Natural killer cell (primary cell): ENCODE data around the gene PIK3CA. TPM values are rescaled to one million over a fixed set of nuclear protein-coding genes. Genes with fewer than 3 reads are reported as not detected.
A peak's percentile ranks its signal among the peaks of the same experiment; 100 is the strongest.

Experiments used
- ATAC-seq, 3 donors: fragments of 150-1000 bp in 2 of 3; fragments of 200-7000 bp in 1 of 3; cut with Tn5 transposase; 1 replicate in 1 of 3; 2 replicates in 2 of 3; pipeline ENCODE4 v1.10.0; 2021; ENCODE audit warnings: mild to moderate bottlenecking in 2 of 3, moderate library complexity in 2 of 3
- DNase-seq, 2 donors: peaks; one replicate each; pipeline versions ENCODE4 v3.0.0 to v3.0.0-alpha.2; 2013 to 2021; ENCODE audit warnings: mixed read lengths in 1 of 2
- H3K27ac ChIP-seq: one replicate; pipeline ENCODE4 v1.5.1; 2013; ENCODE audit warnings: mild to moderate bottlenecking, low read length
- H3K27me3 ChIP-seq: one replicate; pipeline ENCODE4 v1.6.1; 2013; ENCODE audit warnings: low read length; ENCODE audit not compliant: control insufficient read depth, insufficient read depth
- H3K36me3 ChIP-seq: one replicate; pipeline ENCODE4 v1.6.1; 2013; ENCODE audit warnings: low read length; ENCODE audit not compliant: control insufficient read depth, insufficient read depth
- H3K4me1 ChIP-seq: one replicate; pipeline ENCODE4 v1.6.1; 2013; ENCODE audit warnings: low read length; ENCODE audit not compliant: control insufficient read depth, insufficient read depth
- H3K4me3 ChIP-seq: one replicate; pipeline ENCODE4 v1.5.1; 2013; ENCODE audit warnings: low read length
- H3K9me3 ChIP-seq: one replicate; pipeline ENCODE4 v1.6.1; 2013; ENCODE audit warnings: low read length; ENCODE audit not compliant: control insufficient read depth, insufficient read depth
- H3K27ac Mint-ChIP-seq, 2 donors: one replicate each; pipeline ENCODE4 v1.8.0; 2022; ENCODE audit warnings: mild to moderate bottlenecking in 2 of 2, mixed read lengths in 2 of 2, moderate library complexity in 1 of 2
- H3K27me3 Mint-ChIP-seq, 2 donors: one replicate each; pipeline ENCODE4 v1.8.0; 2022; ENCODE audit warnings: low read depth in 2 of 2, mixed read lengths in 2 of 2
- H3K36me3 Mint-ChIP-seq: one replicate; pipeline ENCODE4 v1.8.0; 2022; ENCODE audit warnings: mixed read lengths
- H3K4me1 Mint-ChIP-seq, 2 donors: one replicate each; pipeline ENCODE4 v1.8.0; 2022; ENCODE audit warnings: mixed read lengths in 2 of 2
- H3K4me3 Mint-ChIP-seq: one replicate; pipeline ENCODE4 v1.8.0; 2022; ENCODE audit warnings: mild to moderate bottlenecking, moderate library complexity, mixed read lengths
- H3K9me3 Mint-ChIP-seq, 2 donors: one replicate each; pipeline ENCODE4 v1.8.0; 2022; ENCODE audit warnings: mixed read lengths in 2 of 2
- WGBS: methylation state at CpG from one replicate; pipeline ENCODE4 v1.1.7; 2013; ENCODE audit warnings: missing lambda C conversion rate; ENCODE audit not compliant: insufficient coverage; 5-methylcytosine and 5-hydroxymethylcytosine counted together
- intact Hi-C: fragments of 100-400 bp; cut with micrococcal nuclease; formaldehyde crosslinking; loops from one replicate; pipeline ENCODE4 v1.14.2; 2022
- total RNA-seq, 4 donors: library from RNA; stranded (reverse); fragments of 120-200 nt in 1 of 4; gene quantifications; one replicate each; pipeline versions ENCODE4 v1.2.3 to v1.2.4, GENCODE V29; 2013 to 2022
- TF ChIP-seq, protein P1 (sequence below): fragments of 200-600 bp; IDR thresholded peaks from one replicate; pipeline ENCODE4 v1.8.0; 2022; ENCODE audit warnings: antibody characterized with exemption

Gene PIK3CA
- 10 to 100 TPM; 37.1 to 40.9 (median 40.2) TPM for total RNA-seq
- total RNA-seq (2013), result 62.6 TPM

GRCh38 chr3:179147873-179148615, at the start of gene PIK3CA:
Gene PIK3CA (plus strand): TSS chr3:179148357. CDS start chr3:179198826, 50,469 bp downstream.
- Mint-ChIP-seq H3K27me3 (peaks cover 4 to 8% of the 10 kb centered on the region in 2 donors), H3K9me3 (no peaks in the 10 kb centered on the region), H3K4me3 (peak within 1 kb of the TSS; percentile 98), H3K4me1 (peaks cover 30 to 34% of the 10 kb centered on the region in 2 donors), H3K27ac (no peak within 1 kb of the TSS), H3K36me3 (no peaks in the 10 kb centered on the region)
- no peaks in the 10 kb centered on the region for H3K4me1 ChIP-seq
- TF ChIP-seq, protein P1, sequence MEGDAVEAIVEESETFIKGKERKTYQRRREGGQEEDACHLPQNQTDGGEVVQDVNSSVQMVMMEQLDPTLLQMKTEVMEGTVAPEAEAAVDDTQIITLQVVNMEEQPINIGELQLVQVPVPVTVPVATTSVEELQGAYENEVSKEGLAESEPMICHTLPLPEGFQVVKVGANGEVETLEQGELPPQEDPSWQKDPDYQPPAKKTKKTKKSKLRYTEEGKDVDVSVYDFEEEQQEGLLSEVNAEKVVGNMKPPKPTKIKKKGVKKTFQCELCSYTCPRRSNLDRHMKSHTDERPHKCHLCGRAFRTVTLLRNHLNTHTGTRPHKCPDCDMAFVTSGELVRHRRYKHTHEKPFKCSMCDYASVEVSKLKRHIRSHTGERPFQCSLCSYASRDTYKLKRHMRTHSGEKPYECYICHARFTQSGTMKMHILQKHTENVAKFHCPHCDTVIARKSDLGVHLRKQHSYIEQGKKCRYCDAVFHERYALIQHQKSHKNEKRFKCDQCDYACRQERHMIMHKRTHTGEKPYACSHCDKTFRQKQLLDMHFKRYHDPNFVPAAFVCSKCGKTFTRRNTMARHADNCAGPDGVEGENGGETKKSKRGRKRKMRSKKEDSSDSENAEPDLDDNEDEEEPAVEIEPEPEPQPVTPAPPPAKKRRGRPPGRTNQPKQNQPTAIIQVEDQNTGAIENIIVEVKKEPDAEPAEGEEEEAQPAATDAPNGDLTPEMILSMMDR, result no peak
- H3K27me3 ChIP-seq, result peaks cover 2% of the 10 kb centered on the region
- DNase-seq (peak; percentile 87 to 99), ATAC-seq (peak; percentile 80 to 93 (median 85))
- H3K36me3 ChIP-seq, result no peaks in the 10 kb centered on the region
- WGBS, result under 1% methylated on average over 60 of the region's 67 CpGs
- H3K4me3 ChIP-seq, result peak within 1 kb of the TSS; percentile 72
- no peaks in the 10 kb centered on the region for H3K9me3 ChIP-seq
- H3K27ac ChIP-seq, result peak within 1 kb of the TSS; percentile 85
- intact Hi-C loops, result loop anchor here (1.0 to 2.0 kb wide), 9 partner anchors 33 to 457 kb away; partner anchors contain the start of genes ACTL6A, MFN1, MRPL47 and NDUFB5

DNA sequence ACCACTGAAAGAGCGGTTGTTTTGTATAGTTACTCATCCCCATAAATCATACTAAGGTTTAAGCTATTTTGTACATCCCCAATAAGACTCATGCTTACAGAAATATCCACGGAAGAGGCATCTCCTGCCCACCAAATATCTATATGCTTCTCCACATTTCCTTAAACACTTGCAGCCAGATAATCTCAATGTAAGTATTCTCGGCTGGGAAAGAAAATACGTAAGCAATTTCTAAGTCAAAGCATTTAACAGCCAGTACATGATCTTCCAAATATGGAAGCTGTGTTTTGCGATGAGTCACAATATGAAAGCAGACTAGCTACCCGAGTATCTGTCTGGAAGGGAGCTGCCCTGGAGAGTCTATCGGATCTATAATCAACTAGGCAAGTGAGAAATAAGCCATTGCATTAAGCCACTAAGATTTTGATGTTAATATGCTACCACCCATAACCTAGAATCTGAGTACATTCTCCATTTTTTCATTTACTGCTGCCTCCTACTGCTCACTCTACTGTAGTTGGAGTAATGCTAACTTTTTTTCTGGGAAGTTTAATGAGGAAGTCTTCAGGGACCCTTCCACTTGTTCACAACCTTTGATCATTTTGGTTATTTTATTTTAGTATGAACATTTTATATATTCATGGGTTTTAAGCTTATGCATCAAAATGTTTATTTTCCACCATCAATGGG, 49.6 kb upstream of the PIK3CA start:
- intact Hi-C loops, result no loop called here
- H3K27ac ChIP-seq, result no peak overlapping the region
- Mint-ChIP-seq H3K27me3 (peaks cover 14 to 29% of the 10 kb centered on the region in 2 donors), H3K9me3 (no peaks in the 10 kb centered on the region), H3K36me3 (no peaks in the 10 kb centered on the region), H3K27ac (no peak overlapping the region), H3K4me3 (no peak overlapping the region), H3K4me1 (no peaks in the 10 kb centered on the region)
- TF ChIP-seq, protein P1, result no peak
- DNase-seq (no peak), ATAC-seq (no peak)
- no peaks in the 10 kb centered on the region for H3K9me3 ChIP-seq
- whole genome bisulfite sequencing, result 95% methylated on average over 7 of the region's 7 CpGs
- no peaks in the 10 kb centered on the region for H3K4me1 ChIP-seq
- H3K27me3 ChIP-seq, result no peaks in the 10 kb centered on the region
- no peaks in the 10 kb centered on the region for H3K36me3 ChIP-seq
- H3K4me3 ChIP-seq, result no peak overlapping the region

DNA sequence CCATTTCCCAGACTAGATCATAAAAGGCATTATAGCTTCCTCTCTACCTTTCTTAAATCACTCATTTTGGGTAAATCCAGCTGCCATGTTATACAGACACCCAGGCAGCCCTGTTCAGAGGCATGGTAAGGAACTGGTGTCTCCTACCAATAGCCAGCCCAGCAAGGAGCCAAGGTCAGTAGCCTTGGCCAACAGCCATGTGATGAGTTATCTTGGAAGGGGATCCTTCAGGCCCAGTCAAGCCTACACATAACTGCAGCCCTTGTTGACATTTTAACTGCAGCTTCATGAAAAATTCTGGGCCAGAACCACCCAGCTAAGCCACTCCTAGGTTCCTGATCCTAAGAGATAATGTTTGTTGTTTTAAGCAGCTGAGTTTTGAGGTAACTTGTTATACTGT, 47.5 kb upstream of the PIK3CA start:
- H3K9me3 ChIP-seq, result no peaks in the 10 kb centered on the region
- Mint-ChIP-seq H3K4me1 (no peaks in the 10 kb centered on the region), H3K27ac (no peak overlapping the region), H3K9me3 (no peaks in the 10 kb centered on the region), H3K36me3 (no peaks in the 10 kb centered on the region), H3K4me3 (no peak overlapping the region), H3K27me3 (peaks cover 10 to 23% of the 10 kb centered on the region in 2 donors)
- no peak overlapping the region for H3K27ac ChIP-seq
- no peak overlapping the region for H3K4me3 ChIP-seq
- H3K4me1 ChIP-seq, result no peaks in the 10 kb centered on the region
- H3K27me3 ChIP-seq, result no peaks in the 10 kb centered on the region
- H3K36me3 ChIP-seq, result no peaks in the 10 kb centered on the region
- TF ChIP-seq, protein P1, result no peak
- DNase-seq (no peak), ATAC-seq (no peak)
- intact Hi-C loops, result no loop called here
